Measurements from ENCODE around the gene SLC5A2.
"Not testable (repeated sequence)": the region's sequence is repeated elsewhere in the genome, so short reads cannot be mapped to it uniquely, and the experiment has no call there.

SLC5A2 gene

DNA sequence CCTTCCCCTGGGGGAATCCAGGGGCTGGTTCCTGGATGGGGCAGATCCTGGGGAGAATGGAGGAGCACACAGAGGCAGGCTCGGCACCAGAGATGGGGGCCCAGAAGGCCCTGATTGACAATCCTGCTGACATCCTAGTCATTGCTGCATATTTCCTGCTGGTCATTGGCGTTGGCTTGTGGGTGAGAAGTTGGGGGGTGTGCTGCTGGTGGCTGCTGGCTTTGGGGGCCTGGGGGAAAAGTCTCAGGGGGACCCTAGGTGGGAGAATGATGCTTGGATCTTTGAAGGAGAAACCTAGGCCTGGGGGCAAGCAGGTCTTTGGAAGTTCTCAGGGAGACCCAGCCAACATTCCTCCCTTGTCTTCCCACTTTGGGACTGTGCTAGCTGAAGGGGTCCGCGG, at the start of gene SLC5A2:
TSS of gene SLC5A2 (plus strand) at position 43 of the 400 bp plus-strand sequence. CDS start at position 57, 14 bp downstream.
- DNase-seq: no peak

DNA sequence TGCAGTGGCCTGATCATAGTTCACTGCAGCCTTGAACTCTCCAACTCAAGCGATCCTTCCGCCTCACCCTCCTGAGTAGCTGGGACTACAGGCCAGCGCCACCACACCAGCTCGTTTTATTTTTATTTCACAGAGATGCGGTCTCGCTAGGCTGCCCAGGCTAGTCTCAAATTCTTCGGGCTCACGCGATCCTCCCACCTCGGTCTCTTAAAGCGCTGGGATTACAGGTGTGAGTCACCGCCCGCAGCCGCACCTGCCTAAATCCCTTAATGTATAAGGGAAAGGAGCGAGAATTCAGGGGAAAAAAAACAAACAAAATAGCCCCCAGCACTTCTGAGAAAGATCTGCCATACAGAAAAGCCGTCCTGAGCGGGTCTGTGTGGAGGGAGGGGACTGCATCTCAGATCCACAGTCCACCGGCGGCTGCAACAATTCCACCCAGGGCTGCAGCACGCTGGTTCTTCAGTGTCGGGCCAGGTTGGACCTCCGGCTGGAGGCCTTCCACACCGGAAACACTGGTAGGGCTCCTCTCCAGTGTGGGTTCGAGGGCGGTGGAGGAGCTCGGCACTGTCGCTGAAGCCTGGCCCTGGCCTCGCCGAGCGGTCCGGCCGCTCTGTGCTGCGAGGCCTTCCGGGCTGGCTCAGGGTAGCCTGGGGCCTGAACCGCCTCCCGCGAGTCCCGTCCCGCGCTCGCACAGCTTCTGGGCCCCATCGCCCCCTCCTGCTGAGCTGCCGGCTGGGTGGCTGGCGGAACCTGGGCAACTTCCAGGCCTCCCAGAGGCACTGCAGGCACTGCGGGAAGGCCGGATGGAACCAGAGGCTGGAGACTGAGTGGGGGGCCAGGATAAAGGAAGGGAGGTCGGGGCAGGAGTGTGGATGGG, 47.3 kb upstream of the SLC5A2 start:
- DNase-seq: no peak

DNA sequence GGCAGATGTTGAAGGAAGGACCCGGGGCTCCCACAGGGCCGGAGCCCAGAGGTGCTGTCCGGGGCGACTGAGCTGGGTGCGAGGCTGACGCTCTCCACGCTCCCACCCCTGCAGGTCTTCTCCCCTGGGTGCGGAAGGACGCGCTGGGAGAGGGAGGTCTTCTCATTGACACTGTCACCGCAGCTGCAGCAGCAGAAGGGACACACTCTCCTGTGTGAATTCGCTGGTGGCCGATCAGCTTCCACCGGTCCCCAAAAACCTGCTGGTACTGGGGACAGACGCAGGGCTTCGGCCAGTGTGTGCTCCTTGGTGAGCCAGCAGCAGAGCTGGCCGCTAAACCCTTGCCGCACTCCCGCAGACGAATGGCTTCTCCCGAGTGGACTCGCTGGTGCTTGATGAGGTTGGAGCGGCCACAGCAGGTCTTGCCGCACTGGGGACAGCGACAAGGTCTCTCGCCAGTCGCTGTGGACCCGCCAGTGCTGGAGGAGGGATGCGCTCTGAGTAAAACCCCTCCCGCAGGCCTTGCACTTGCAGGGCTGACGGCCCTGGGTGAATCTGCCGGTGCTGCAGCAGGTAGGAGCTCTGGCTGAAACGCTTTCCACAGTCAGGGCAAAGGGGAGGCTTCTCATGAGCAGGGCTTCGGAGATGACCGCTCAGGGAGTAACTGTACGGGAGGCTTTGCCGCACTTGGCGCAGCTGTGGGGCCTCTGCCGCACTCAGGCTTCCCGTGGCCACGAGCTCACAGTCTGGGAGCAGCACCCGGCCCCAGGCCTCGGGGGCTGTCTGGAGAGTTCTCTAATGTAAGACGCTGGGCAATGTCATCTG, 46.5 kb upstream of the SLC5A2 start:
- no peak for DNase-seq

DNA sequence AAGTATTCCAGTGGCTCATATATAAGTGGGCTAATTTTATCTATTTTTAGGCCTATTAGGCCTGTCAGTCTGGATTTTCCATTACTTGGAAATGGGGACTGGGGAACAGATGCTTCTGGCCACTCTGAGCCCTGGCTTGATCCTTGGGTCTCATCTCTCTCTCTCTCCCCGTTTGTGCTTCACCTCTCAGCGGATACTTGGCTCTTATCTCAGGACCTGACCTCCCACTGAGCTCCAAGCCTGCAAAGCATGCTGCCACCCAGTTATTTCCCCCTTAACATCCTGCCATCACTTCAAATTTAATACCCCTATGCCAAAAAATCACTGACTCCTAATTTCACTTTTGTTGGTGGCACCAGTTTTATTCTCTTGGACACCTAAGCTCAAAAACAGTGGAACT, 44.5 kb upstream of the SLC5A2 start:
- DNase-seq: no peak

DNA sequence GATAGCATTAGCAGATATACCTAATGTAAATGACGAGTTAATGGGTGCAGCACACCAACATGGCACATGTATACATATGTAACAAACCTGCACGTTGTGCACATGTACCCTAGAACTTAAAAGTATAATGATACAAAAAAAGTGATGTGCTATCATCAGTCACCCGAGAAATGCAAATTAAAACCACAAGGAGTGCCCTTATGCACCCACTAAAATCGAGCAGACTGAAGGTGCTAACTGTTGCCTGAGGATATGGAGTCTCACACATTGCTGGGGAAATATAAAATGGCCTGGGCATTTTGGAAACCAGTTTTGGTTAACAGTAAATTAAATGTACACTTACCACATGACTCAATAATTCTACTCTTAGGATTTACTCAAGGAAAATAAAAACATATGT, 43.9 kb upstream of the SLC5A2 start:
- DNase-seq: not testable (repeated sequence)

DNA sequence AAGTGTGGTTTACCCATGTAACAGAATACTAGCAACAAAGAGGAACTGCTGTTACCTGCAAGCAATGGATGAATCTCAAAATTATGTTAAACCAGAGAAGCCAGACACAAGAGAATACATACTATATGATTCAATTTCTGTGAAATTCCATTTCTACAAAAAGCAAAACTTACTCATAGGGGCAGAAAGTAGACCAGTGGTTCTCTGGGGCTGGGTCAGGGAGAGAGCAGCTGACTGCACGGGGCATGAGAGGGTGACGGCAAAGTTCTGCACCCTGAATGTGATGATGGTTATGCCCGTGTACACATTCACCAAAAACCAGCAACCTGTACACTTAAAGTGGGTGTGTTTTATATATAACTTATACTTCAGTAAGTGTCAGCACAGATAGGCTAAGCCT, 43.4 kb upstream of the SLC5A2 start:
- DNase-seq: no peak

DNA sequence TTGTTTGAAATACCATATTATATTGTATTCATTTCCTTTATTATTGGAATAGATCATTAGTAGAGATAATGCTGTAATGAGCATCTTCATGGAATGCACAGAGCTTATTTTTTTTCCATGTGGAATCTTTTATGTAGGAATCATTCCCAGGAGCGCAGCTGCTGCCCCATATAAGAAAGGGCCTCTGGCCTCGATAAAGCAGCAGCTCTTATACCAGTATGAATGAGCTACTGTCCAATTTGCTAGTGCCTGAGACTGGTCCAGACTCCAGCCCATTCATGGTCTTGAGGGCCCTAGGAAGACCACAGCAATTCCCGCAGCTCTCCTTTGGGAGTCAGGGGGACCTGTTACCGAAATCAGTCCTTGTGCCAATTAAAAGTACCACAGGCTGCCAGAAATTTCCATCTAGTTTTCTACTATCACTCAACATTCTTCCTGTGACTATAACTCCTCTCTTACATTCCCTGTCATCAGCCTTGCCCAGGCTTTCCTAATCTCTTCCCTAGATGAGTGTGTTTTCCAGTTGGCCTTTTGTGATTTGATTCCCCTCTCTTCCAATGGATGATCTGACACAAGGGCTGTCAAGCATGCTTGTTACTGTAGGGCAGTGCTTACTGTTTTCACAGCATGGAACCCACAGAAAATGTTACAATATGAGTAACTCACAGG, 42.3 kb upstream of the SLC5A2 start:
- no peak for DNase-seq

DNA sequence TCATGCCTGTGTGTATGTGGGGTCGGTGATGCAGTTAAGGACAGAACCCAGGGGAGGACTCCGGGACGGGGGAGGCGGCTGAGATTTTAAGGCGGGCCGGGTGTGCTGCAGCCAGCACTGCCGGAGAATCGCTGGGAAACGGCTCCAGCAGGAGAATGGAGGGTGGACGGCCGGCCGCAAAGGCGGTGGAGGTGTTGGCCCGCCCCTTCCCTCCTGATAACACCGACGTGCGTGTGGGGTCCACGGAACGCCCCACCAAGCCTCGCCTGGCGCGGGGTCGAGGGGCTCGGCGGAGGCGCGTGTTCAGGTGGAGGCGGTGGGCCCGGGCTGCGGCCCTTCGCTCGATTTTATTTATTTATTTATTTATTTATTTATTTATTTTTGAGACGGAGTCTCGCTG, 41.0 kb upstream of the SLC5A2 start:
- no peak for DNase-seq

DNA sequence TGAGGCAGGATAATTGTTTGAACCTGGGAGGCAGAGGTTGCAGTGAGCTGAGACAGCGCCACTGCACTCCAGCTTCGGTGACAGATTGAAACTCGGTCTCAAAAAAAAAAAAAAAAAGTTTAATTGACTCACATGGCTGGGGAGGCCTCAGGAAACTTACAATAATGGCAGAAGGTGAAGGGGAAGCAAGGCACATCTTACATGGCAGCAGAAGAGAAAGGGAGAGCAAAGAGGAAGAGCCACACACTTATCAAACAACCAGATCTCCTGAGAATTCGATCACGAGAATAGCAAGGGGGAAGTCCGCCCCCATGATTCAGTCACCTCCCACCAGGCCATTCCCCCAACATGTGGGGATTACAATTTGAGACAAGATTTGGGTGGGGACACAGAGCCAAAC, 37.0 kb upstream of the SLC5A2 start:
- DNase-seq: not testable (repeated sequence)

DNA sequence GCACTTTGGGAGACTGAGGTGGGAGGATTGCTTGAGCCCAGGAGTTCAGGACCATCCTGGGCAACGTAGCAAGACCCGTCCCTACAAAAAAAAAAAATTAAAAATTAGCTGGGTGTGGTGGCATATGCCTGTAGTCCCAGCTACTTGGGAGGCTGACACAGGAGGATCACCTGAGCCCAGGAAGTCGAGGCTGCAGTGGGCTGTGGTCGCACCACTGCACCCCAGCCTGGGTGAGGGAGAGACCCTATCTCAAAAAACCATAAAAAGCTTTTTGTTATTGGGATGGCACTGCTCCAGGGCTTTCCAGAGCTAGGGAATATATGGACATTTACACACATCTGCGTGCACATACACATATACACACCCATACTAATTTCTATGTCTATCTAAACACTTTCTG, 31.7 kb upstream of the SLC5A2 start:
- DNase-seq: no peak

DNA sequence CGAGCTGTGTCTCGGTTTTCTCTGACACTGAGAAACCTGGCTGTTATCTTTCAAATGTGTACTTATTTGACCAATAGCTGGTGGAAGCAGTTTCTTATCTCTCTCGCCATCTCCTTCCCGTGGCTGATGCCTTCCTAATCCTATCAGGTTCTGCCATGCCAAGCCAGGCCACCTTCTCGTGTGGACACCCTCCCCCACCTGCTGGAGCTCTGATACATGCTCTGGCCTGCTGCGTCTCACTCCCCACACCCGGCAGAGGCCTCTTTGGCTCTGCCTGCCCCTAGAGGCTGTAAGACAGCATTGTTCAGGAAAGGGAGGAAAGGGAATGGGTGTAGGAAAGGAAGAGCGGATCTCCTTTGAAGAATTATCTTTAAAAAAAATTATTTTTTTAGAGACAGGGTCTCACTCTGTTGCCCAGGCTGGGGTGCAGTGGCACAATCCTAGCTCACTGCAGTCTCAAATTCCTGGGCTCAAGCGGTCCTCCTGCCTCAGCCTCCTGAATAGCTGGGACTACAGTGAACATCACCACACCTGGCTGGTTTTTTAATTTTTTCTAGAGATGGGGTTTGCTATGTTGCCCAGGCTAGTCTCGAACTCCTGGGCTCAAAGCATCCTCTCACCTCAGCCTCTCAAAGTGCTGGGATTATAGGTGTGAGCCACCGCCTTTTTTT, 31.1 kb upstream of the SLC5A2 start:
- no peak for DNase-seq

DNA sequence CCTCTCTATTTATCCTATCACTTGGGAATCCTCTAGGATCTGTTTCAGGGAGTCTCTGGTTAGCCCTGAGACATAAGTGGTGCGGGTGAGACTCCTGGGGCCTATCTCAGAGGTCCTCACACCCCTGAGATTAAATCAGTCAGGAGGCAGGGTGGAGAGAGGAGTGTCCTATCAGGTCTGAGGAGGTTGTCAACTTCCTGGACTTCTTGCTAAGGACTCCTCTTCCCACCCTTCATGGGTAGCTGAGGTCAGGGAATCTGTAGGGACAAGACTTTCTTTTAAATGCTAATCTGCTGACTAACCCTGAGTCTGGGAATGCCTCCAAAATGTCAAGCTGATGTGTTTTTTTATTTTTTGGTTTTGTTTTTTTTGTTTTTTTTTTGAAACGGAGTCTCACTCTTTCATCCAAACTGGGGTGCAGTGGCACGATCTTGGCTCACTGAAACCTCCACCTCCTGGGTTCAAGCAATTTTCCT, 30.3 kb upstream of the SLC5A2 start:
- no peak for DNase-seq

DNA sequence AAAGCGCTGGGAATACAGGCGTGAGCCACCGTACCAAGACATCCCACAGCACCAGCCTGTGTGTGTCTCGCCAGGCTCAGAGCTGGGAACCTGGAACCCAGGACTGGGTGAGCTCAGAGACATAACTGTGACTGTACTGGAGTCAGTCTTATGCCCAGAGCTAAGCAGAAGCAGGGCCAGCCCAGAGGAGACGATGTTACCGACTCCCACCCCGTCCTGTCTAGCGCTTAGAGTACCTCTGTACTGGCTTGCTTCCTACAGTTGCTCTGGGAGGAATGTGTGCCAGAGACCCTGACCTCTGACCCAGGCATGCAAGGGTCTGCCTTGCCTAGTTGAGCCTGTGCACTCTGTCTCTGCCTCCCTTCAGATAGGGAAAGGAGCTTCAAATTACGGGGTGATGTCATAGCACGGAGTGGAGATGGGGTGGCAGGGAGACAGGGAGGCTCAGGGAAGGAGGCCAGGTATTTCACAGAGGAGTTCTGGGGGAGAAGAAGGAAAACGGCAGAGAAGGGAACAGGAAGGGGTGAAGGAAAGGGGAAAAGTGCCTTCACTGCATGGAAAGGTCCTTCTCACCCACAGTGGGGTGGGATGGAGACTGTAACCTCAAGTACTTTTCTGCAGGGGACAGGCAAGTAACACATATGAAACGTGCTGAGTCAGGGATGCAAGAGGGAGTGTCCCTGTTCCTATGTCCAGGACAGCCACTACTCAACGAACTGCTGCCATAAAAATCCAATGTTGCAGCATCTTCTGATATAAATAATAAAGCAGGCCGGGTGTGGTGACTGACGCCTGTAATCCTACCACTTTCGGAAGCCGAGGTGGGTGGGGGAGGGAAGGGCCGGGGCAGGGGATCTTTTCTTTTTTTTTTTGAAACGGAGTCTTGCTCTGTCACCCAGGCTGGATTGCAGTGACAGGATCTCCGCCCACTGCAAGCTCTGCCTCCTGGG, 29.4 kb upstream of the SLC5A2 start:
- DNase-seq: no peak

DNA sequence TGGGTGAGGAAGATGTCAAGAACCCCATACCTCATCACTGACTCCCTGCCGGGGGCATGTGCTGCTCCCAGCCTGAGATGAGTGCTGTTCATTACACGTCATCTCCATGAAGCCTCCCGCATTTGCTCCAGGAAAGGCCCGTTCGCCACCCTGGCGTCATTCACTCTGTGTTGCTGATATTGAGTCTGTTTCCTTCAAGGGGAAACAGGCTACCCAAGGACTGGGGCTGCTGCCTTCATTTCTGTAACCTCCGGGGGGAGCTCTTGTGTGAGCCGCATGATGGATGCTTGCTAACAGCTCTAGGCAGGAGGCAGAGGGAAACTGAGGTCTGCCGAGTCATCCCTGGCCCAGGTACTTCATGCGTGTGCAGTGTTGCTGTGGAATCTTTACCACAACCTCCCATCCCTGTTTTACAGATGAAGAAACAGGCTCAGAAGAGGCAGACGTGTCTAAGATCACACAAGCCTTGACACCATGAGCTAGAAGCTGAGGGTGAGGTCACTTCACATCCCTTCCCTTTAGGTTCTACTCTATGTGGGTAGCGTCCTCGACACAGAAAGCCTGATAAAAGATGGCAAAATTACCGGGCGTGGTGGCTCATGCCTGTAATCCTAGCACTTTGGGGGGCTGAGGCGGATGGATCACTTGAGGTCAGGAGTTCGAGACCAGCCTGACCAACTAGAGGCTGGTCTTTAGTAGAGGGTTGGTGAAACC, 27.2 kb upstream of the SLC5A2 start:
- DNase-seq: peak; percentile 24

DNA sequence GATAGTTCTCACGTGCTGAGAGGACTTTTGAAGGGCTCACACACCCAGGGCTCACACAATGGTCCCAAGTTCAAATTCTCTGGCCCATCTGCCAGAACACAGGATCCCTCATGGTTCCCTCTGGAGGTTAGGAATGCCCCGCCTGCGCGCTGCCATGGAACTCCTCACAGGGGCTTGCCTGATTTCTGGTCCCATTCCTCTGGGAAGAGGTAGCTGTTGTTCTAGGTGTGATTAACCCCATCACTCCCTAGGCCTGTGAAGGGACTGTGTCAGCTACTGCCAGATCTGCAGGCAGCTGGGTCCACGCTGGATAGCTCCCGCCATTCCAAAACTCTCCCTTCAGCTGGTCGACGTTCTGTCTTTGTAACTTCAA, 25.9 kb upstream of the SLC5A2 start:
- no peak for DNase-seq

DNA sequence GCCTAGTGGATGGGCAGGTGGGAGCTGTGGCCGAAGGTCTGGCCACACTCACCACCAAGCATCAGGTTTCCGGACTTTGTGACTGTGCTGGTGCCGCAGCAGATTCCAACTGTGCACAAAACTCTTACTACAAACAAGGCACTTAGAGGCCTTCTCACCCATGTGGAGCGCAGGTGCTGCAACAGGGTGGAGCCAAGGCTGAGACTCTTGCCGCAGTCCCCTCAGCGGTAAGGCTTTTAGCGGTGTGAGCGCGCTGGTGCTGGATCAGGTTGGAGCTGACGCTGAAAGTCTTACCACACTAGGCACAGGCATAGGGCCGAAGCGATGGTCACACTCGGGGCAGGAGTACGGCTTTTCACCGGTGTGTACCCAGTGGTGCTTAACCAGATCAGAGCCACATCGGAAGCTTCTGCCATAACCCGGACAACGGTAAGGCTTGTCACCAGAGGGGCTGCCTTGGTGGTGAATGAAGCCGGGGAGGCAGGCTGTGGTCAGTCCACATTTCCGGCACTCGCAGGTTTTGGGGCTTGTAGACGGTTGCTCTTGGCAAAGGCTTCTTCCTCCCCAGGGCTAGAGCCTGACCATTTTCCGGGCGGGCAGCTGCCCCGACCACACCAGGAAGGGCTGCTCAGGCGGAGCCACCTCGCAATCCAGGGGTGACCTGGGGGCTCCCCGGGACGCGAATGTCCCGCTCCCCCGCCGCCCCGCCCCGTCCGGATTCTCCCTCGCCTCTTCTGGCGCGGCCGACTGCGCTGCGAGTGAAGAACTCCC, 24.7 kb upstream of the SLC5A2 start:
- DNase-seq: peak; percentile 36

DNA sequence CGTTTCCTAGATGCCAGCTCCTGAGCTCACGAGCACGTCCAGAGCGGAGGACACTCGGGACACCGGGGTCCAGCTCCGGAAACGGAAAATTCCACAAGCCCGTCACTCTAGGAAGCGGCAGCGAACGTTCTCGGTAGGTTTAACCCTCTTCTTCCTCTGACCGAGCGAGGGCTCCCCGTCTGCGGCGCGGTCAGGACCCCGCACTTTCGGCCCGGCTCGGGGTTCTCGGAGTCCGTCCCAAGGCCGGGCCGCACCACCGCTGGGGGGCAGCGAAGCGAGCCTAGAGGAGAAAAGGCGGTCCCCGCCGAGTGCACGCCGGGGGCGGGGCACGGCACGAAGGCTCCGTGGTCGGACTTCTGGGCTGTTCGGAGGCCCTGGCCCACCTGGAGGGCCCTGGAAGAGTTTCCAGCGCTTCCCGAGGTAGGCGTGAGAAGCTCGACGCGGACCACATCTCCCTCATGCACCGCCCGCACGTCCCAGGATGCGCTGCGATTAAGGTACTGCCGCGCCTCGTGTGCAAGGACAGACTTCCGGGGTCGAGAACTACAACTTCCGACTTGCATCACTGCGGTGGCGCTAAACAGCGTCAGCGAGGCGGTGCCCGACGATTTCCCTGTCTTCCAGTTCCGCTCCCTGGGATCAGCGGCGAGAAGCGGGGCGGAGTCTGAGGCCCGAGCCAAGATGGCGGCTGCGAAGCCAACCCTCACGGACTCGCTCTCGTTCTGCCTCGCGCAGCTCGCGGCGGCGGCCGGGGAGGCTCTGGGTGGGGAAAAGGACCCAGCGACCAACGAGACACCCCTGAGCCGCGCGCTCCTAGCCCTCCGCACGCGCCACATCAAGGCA, 23.9 kb upstream of the SLC5A2 start, which contains the start of gene ARMC5:
TSS of gene ARMC5 (plus strand) at position 658 of the 843 bp plus-strand sequence. CDS start at position 682, 24 bp downstream.
- DNase-seq: peak; percentile 98

DNA sequence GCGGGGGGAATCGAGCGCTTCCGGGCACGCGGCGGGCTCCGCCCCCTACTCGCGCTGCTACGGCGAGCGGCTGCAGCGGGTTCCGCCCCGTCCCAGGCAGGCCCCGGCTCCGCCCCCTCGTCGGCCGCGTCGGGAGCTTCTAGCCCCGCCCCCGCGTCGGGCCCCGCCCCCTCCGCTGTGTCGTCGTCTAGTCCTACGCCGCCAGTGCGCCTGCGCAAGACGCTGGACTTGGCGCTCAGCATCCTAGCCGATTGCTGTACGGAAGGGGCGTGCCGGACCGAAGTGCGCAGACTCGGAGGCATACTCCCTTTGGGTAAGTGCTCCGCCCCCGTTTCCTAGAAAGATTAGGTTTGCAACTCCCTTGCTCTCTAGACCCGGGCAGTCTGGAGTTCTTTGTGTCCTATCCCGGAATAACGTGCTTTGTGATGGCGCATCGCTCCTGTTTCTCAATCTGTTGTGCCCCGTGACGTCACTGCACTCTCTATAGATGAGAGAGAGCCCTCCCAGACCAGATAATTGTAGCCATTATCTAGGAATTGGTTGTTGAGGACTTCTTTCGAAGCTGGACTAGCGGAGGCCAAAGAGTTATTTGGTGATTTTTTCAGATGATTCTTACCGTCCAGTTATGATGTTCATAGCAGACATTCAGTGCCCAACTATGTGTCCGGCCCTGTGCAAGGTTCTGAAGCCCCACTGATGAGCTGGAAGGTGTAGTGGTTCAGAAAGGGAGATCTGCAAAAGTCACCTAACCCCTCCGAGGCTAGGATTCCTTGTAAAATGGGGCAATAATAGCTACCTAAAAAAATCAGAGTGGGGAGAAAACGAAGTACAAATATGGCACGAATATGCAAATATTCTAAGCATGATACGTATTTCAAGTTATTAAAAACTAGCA, 23.0 kb upstream of the SLC5A2 start:
- DNase-seq: peak; percentile 98

Measured in CD4-positive, alpha-beta T cell treated with Interleukin-4 for 4 hours (primary cell).